HG02678 (cell line): ENCODE measurements around the gene MAP10.
"Not testable (repeated sequence)": the region's sequence is repeated elsewhere in the genome, so short reads cannot be mapped to it uniquely, and the experiment has no call there.

ENCODE experiments used
- ATAC-seq: cut with Tn5 transposase; IDR thresholded peaks from one replicate; pipeline ENCODE4 v1.9.1; 2021; ENCODE audit warnings: mild to moderate bottlenecking, moderate library complexity; ENCODE audit not compliant: unreplicated experiment

Gene MAP10, protein sequence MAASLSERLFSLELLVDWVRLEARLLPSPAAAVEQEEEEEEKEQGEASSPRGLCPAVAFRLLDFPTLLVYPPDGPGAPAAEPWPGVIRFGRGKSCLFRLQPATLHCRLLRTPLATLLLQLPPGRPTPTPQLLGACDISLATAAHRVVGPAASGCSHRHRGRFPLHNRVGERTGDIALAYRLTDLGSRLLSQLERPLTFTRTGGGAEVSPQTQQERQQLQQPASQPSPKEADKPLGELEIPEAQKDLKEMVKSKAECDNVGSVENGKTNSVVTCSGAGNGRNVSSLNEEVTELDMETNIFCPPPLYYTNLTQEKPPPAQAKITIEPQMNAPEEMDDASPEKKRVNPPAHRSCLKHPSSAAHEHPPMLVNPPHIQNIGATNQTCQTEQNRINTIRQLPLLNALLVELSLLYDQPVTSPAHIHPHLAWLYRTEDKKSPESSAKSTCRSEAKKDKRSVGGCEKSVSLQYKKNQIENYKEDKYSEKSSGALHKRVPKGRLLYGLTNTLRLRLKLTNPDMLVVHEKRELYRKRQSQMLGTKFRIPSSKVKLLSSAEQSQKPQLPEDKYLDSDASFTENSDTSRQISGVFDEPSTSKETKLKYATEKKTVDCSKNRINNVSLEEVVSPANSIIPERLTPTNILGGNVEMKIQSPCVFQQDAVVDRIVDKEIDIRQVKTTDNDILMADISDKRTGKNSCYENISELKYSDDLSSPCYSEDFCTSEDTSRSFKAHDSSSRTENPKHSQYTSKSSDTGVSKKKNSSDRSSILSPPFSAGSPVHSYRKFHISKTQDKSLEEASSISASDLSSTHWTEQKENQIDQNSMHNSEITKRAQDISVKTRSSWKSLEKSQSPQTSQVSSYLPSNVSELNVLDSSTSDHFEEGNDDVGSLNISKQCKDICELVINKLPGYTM

DNA sequence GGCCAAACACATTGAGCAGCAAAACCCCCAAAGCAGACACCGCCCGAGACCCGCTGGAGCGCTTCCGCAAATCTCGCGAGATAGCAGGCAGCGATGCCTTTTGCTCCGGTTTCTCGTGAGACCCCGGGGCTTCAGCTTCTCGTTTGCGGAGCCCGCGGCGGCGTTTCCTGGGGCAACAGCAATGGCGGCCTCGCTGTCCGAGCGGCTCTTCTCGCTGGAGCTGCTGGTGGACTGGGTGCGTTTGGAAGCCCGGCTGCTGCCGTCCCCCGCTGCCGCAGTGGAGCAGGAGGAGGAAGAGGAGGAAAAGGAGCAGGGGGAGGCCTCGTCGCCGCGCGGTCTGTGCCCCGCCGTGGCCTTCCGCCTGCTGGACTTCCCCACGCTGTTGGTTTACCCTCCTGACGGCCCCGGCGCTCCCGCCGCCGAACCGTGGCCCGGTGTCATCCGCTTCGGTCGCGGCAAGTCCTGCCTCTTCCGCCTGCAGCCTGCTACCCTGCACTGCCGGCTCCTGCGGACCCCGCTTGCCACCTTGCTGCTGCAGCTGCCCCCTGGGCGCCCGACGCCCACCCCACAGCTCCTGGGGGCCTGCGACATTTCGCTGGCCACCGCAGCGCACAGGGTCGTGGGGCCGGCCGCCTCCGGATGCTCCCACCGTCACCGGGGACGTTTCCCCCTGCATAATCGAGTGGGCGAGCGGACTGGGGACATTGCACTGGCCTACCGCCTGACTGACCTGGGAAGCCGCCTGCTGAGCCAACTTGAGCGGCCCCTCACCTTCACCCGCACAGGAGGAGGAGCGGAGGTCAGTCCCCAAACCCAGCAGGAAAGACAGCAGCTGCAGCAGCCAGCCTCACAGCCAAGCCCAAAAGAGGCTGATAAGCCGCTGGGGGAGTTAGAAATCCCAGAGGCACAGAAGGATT is at the start of gene MAP10:
TSS of gene MAP10 (plus strand) at position 148 of the 917 bp plus-strand sequence. CDS start at position 182, 34 bp downstream.
- ATAC-seq = peak; percentile 95

DNA sequence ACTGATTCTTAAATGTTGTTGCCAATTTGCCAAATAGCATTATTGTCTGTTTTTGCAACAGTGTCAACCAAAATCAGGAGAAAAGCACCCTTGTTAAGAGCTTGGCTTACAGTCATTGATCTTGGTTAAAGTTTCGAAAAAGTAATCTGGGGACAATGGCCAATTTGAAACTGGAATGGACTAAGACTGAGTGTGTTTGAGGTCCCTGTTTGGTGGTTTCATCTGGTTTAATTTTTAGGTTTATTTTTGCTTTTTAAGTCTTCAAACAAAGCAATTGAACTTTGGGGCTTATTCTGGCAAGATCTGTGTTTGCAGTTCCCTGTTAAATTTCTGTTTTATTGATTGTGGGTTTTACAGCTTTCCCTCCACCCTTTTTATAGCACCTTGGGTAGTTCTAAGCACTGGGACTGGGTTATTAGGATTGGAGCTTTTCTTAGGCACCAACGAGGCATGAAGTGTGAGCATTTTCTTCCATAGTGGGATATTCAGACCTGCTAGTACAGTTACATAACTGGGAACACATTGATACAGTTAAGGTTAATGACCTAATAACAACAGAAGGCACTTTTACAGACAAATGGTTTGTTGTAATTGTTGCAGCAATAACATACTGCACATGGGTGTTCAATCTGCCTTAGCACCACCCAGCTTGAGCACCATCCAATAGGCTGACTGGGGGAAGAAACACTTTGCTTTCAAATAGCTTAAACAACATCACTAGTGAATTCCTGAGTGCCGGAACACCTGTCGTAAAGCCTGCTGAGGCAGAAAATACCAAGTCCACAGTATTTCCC is 40.6 kb upstream of the MAP10 start:
- ATAC-seq = no peak

DNA sequence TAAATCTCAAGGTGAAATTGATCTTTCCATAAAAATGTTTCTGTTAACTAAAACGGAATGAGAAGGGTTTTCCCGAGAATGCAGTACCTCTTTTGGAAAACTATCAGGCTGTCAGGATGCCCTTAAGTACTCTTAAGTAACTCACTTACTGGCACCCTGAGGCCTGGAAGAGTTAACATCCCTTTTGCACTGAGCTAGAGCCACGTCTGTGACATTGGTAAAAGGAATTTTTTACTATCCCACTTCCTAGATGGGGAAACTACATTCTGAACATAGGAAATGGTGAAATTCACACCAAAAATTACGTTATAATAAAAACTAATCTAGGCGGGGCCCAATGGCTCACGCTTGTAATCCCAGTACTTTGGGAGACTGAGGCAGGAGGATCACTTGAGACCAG is 39.7 kb upstream of the MAP10 start:
- ATAC-seq = no peak

DNA sequence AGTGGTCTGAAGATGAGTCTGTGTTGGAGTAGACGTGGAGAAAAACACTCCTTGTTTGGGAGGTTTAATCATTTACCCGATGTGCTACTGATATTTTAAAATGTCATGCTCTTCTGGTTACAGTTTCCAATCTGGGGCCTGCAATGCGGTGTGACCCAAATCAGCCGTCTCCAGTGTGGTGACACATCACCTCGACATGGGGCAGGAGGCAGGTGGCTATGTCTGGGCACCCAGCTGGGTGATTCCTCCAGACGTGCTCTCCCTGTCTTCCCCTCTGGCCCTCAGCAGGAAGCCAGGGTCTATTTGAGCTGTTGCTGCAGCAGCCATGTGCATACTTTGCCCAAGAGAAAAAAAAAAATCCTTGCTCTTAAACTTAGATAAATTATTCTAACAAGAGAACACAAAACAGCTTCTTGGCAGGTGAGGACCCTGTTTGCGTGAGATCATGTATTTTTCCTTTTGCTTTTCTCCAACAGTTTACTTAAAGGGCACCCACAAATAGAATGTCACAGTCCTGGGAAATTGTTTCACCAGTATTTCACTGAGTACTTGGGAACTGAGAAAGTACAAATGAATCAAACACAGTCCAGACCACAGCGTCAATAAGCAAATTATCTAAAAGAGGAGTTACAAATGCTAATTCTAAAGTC is 38.9 kb upstream of the MAP10 start:
- peak; percentile 90 for ATAC-seq

DNA sequence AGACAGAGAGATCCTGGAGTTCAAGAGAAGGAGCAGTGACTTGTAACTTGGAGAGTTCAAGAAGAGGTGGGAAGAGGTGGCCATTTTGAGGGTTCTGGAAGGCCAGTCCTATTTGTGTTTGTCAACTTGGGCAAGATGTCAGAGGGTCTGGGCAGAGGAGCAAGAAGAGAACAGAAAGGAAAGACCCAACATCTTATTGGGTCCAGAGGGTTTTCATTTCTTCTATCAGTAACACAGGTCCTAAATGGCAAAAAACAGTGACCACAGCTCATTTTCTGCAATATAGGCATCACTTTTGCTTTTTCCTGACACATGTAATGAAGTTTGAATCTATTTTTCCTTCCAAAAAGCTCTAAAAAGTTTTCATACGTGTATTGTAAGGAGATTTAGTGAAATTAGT is 38.3 kb upstream of the MAP10 start:
- no peak for ATAC-seq

DNA sequence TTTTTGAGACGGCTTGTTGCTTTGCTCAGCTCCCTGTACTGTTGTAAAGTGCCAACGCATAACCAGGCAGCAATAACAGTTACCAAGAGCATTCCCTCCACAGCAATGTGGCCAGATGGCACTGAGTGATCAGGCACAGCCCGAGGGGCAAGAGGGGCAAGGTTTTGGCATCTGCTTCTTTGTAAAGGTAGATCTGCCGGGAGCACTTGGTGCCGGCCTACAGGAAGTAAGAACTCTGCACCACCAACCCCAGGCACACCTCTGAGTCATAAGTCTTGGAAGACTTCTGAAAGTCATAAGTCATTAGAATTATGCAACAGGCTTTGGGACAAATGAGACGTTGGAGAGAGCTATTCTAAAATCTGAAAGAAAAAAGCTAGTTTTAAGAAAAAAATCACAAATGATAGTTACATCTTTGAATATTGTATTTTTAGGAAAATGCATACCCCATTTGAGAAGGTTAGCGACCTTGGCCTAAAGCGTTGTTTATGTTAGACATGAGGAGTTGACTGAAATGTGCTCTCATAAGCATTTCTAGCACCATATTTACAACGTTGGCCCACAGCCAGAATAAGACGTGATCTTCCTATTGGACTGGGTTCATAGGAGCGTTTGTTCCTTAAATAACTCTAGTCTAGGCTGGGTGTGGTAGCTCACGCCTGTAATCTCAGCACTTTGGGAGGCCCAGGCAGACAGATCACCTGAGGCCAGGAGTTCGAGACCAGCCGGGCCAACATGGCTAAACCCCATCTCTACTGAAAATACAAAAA is 37.7 kb upstream of the MAP10 start:
- peak; percentile 43 for ATAC-seq

DNA sequence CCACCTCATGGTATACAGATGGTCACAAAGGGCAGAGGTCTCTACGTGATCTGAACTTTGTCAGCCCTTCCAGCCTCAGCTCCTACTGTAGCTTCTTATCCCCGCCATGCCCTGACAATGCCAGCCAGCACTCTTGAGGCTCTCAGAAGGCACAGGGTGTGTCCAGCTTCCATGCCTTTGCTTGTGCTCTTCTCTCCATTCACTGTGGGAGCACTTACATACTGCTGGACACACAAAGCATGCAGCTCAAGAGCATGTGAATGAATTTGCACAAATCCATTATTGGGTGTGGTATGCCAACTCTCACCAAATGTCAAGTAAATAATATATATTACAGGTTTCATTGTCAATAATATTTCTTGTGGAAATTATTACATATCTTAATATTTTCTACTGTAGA is 36.4 kb upstream of the MAP10 start:
- ATAC-seq = no peak

DNA sequence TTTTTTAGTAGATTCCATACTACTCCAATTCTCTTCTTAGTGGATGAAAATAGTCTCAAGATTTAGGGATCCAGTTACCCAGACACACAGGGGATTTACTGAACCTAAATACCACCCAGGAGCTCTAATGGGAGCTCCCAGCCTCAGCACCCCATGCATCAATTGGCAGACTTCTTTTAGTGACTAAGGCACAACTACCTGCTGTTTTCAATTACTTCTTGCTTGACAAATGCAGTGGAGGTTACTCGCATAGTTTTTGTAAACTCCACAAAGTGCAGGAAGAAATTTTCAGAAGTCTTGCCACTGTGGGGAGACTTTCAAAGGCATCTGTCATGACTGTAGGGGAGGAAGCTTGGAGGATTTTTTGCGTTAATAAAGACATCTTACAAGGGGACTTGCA is 35.5 kb upstream of the MAP10 start:
- ATAC-seq = no peak

DNA sequence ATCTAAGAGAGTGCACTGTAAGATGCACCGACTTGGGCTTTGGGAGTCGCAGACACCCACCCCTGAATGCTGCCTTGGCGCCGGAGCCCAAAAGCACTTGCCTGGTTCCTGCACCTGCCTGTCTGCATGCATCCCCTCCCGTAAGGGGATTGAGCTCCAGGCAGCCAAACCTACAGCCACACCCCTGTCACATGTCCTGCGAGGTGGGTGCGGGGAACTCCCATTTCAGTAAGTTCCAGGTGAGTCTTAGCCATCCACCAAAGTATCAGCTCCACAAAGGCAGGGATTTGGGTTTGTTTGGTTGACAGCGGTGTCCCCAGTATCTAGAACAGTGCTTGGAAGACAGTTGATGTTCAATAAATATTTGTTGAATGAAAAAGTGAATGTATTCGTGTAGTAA is 31.5 kb upstream of the MAP10 start:
- ATAC-seq = no peak

DNA sequence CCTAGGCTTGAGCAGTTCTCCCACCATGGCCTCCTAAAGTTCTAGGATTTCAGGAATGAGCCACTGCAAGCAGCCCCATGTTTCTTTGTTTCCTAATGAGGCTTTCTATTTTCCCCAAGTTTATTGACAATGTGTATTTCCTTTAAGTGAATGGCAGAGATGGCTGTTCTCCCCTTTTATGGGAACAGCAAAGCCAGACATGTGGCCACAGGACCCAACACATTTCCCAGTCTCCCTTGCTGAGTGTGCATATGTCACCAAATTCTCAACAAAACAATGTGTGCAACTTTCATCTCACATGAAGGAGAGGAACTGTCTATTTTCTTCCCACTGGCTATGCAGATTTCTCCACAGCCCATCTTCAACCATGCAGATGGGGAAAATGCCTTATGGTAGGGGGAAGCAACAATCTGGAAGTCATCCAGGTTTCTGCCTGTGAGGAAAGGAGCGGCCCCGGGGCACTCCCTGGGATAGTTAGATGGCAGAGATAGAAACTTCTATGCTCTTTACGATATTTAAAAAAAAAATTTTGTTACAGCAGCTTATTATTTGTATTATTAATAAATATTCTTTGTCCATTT is 28.6 kb upstream of the MAP10 start:
- ATAC-seq = no peak

DNA sequence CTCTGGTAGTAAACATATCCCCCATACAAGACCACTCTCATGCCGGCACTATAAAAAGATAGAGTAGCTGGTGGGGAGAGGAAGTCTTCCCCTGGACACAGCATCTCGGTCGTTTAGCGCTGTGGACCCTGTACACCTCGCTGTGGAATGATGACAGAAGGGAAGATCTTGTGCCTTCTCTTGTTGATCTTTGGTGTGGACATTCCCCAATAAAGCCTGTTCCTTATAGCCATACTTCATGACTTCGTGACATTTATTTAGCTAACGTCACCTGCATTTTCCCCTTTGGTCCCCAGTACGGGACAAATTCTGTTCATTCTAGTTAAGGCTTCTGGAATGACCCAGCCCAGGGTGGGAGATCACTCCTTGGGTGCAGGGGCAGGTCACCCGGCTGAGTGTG is 24.9 kb upstream of the MAP10 start:
- ATAC-seq = no peak

DNA sequence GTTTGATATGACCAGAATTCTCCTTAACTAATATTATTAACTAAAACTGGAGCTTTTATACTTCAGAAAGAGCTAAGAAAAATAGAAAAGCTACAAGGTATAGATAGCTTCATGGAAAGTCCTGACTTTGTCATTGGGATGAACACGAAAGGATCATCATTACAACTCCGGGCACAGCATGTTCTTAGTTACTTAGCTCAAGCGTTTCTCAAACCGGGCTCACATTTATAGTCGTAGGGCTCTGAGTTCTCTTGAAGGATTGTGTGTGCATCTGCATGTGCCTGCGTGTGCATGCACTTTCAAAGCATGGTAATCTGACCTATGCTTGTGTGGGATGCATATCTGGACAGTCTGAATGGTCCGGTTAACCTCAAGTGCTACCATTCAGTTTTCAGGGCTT is 20.4 kb upstream of the MAP10 start:
- no peak for ATAC-seq

DNA sequence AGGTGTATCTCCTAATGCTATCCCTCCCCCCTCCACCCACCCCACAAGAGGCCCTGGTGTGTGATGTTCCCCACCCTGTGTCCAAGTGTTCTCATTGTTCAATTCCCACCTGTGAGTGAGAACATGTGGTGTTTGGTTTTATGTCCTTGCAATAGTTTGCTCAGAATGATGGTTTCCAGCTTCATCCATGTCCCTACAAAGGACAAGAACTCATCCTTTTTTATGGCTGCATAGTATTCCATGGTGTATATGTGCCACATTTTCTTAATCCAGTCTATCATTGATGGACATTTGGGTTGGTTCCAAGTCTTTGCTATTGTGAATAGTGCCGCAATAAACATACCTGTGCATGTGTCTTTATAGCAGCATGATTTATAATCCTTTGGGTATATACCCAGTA is 19.6 kb upstream of the MAP10 start:
- not testable (repeated sequence) for ATAC-seq

DNA sequence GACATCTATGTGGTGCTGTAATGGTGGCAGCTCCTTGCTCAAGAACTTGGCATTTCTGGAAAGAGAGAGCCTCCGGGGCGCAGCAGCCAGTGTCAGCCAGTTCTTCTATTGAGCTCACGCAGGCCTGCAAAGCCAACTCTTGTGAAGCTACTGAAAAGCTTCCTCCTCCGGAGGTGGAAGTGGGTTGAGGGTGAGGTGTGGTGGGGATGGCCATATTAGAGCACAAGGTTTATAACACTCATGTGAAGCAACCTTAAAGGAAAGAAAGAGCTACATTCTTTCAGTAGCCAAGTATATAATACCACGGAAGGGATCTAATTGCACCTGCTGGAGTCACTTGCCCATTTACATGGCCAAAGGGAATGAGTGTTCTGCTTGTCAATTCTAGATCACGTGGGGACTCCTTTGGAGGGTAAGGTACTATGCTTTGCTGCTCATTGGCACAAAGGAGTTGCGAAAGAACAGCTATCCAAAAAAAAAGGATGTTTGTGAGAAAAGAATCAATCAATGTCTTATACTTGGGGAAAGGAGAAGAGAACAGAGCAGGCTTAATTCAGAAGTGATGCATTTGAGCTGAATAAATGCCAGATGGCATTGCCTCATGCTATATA is 18.3 kb upstream of the MAP10 start:
- no peak for ATAC-seq

DNA sequence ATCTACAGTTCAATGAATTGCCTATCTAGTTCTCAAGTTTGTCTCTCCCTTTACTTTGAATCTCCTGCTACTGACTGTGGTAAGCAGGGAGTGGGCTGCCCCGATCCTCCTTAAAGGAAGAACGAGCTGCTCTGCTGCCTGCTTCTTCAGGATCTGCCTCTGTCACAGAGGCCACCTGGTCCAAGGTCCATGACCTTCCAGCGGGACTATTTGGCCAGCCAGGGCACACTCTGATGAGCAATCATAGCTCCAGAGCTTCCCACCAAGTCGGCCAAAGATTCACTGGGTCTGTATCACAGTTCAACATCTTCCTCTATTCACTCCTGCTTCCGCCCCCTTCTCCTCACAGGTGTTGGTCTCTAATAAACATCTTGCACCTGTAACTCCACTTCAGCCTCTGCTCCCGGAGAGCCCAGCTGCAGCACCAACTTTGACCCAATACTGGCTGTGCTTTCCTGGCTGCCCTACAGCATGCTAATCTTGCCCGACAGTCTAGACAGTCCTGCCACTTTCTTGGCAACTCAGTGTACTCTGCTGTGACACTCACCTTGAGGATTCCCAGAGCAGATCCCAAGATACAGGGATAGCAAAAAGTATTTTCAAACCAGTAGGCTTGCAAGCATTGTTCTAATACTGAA is 16.9 kb upstream of the MAP10 start:
- ATAC-seq = no peak

DNA sequence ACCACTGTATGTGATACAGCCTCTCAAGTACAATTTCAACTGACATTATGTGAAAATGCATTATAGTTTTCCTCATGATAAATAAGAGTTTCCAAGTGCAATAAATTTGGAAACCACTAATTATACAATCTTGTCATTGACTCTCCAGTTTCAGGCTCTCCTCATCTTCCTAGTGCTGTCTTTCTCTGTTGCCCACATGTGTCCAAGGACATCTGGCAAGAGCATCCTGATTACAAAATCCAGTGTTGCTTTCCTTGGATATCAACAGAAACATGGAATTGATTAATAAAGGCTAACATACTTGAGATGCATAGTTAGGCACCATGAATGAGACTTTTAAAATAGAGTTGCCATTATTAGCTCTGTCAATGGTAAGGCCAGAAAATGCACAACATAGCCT is 15.6 kb upstream of the MAP10 start:
- ATAC-seq = no peak

DNA sequence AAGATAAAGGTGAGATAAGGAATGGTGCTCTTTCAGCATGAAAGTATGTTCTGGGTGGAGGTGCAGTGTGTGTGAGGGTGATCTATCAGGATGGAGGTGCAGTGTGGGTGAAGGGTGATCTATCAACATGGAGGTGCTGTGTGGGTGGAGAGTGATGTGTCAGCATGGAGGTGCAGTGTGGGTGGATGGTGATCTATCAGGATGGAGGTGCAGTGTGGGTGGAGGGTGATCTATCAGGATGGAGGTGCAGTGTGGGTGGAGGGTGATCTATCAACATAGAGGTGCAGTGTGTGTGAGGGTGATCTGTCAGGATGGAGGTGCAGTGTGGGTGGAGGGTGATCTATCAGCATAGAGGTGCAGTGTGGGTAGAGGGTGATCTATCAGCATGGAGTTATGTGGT is 12.3 kb upstream of the MAP10 start:
- ATAC-seq = no peak

DNA sequence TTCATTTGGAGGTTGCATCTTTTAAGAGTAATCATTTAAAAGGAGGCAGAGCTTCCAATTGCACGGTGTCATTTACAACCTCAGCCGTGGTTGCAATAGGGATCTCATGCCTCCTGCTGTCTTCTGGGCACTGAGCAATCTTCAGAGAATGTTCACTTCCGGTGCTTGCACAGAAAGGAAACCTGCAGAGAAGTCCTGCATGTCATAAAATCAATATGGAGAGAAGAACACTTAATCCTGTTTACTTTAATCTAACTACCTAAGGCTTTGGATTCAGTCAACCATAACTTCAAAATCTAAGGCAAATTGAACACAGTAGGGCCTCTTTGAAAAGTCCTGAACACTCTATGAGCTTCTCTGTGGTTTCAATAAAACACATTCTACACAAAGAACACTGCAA is 11.3 kb upstream of the MAP10 start:
- ATAC-seq = peak; percentile 55
